IMR-90 (cell line): Measurements from ENCODE around the gene NDST3. TPM values are rescaled to one million over a fixed set of nuclear protein-coding genes. Genes with fewer than 3 reads are reported as not detected.

Experiments
- ATAC-seq: fragments of 200-7000 bp; cut with Tn5 transposase; 2 replicates; pipeline ENCODE4 v1.9.1; 2020; ENCODE audit warnings: low read depth, mild to moderate bottlenecking, moderate library complexity
- BruUV-seq: library from RNA; stranded (reverse); fragments of 400-500 nt; replicated peaks from 2 replicates; lab custom pipeline; 2021; lab: Mats Ljungman, UMichigan
- CTCF ChIA-PET: fragments of 300-600 bp; formaldehyde crosslinking; extraction: SDS; loops from one replicate; lab custom pipeline; 2021; ENCODE audit warnings: antibody characterized with exemption; lab: Yijun Ruan, JAX
- POLR2A ChIA-PET: fragments of 300-600 bp; sonication (Branson Sonifier 250); formaldehyde crosslinking; loops from one replicate; lab custom pipeline; 2022; ENCODE audit warnings: antibody characterized with exemption; ENCODE audit not compliant: unreplicated experiment; lab: Charles Lee
- DNase-seq: peaks from one replicate; pipeline ENCODE4 v3.0.0; 2013
- H2AFZ ChIP-seq: replicated peaks from 2 replicates; pipeline ENCODE3; 2013; ENCODE audit warnings: low read length, mild to moderate bottlenecking; ENCODE audit not compliant: poor library complexity
- H2AK5ac ChIP-seq: 2 replicates; pipeline ENCODE4 v1.6.1; 2013; ENCODE audit warnings: low read depth, low read length, inconsistent platforms
- H2AK9ac ChIP-seq: replicated peaks from 2 replicates; pipeline ENCODE3; 2013; ENCODE audit warnings: mild to moderate bottlenecking, low read depth, low read length, moderate library complexity; ENCODE audit not compliant: poor library complexity
- H2BK120ac ChIP-seq: 2 replicates; pipeline ENCODE4 v1.6.1; 2013; ENCODE audit warnings: low read depth, low read length, inconsistent platforms
- H2BK15ac ChIP-seq: 3 replicates; pipeline ENCODE4 v1.6.1; 2013; ENCODE audit warnings: low read depth, low read length, inconsistent platforms
- H2BK20ac ChIP-seq: 2 replicates; pipeline ENCODE4 v1.6.1; 2013; ENCODE audit warnings: low read depth, mild to moderate bottlenecking, inconsistent platforms, low read length, moderate library complexity
- H2BK5ac ChIP-seq: 2 replicates; pipeline ENCODE4 v1.6.1; 2013; ENCODE audit warnings: mild to moderate bottlenecking, low read depth, low read length, inconsistent platforms; ENCODE audit not compliant: poor library complexity, severe bottlenecking
- H3K14ac ChIP-seq: replicated peaks from 2 replicates; pipeline ENCODE4 v1.6.1; 2013; ENCODE audit warnings: low read depth, low read length, inconsistent platforms
- H3K18ac ChIP-seq: 2 replicates; pipeline ENCODE4 v1.6.1; 2013; ENCODE audit warnings: low read depth, low read length, control low read depth
- H3K23ac ChIP-seq: 2 replicates; pipeline ENCODE4 v1.6.1; 2013; ENCODE audit warnings: low read depth, low read length, inconsistent platforms
- H3K27ac ChIP-seq: 2 replicates; pipeline ENCODE4 v1.5.1; 2013; ENCODE audit warnings: mild to moderate bottlenecking, control low read depth, low read length; ENCODE audit not compliant: insufficient read depth
- H3K27me3 ChIP-seq: 2 replicates; pipeline ENCODE4 v1.6.1; 2013; ENCODE audit warnings: low read length; ENCODE audit not compliant: control insufficient read depth, insufficient read depth
- H3K36me3 ChIP-seq: 2 replicates; pipeline ENCODE4 v1.6.1; 2013; ENCODE audit warnings: low read length, mixed read lengths; ENCODE audit not compliant: control insufficient read depth, insufficient read depth
- H3K4ac ChIP-seq: 2 replicates; pipeline ENCODE4 v1.6.1; 2013; ENCODE audit warnings: low read depth, low read length, inconsistent platforms
- H3K4me1 ChIP-seq: 2 replicates; pipeline ENCODE4 v1.6.1; 2013; ENCODE audit warnings: low read length, mixed read lengths; ENCODE audit not compliant: control insufficient read depth, insufficient read depth
- H3K4me2 ChIP-seq: 2 replicates; pipeline ENCODE4 v1.6.1; 2013; ENCODE audit warnings: low read depth, mild to moderate bottlenecking, control low read depth, low read length, moderate library complexity
- H3K4me3 ChIP-seq: 2 replicates; pipeline ENCODE4 v1.5.1; 2013; ENCODE audit warnings: low read depth, mild to moderate bottlenecking, control low read depth, low read length, moderate library complexity; ENCODE audit not compliant: insufficient read depth
- H3K56ac ChIP-seq: 2 replicates; pipeline ENCODE4 v1.6.1; 2013; ENCODE audit warnings: low read length, inconsistent platforms; ENCODE audit not compliant: insufficient read depth; ENCODE audit errors: extremely low read depth
- H3K79me1 ChIP-seq, 2 experiments: 2 replicates each; pipeline ENCODE4 v1.6.1; 2013; ENCODE audit warnings: low read length in 2 of 2, inconsistent platforms in 1 of 2, low read depth in 1 of 2
- H3K9ac ChIP-seq: 2 replicates; pipeline ENCODE4 v1.6.1; 2013; ENCODE audit warnings: low read depth, low read length, control low read depth
- H3K9me1 ChIP-seq: 2 replicates; pipeline ENCODE4 v1.6.1; 2013; ENCODE audit warnings: low read length, inconsistent platforms; ENCODE audit not compliant: insufficient read depth
- H3K9me3 ChIP-seq: 2 replicates; pipeline ENCODE4 v1.6.1; 2013; ENCODE audit warnings: low read length; ENCODE audit not compliant: control insufficient read depth, insufficient read depth
- H4K20me1 ChIP-seq: 2 replicates; pipeline ENCODE4 v1.6.1; 2013; ENCODE audit warnings: low read length, inconsistent platforms; ENCODE audit not compliant: insufficient read depth
- H4K5ac ChIP-seq: 2 replicates; pipeline ENCODE4 v1.6.1; 2013; ENCODE audit warnings: mild to moderate bottlenecking, low read depth, low read length, control low read depth
- H4K8ac ChIP-seq, 2 experiments: 2 replicates each; pipeline ENCODE4 v1.6.1; 2013; ENCODE audit warnings: low read depth in 2 of 2, low read length in 2 of 2, control low read depth in 1 of 2, inconsistent platforms in 1 of 2
- H4K91ac ChIP-seq: 2 replicates; pipeline ENCODE4 v1.6.1; 2013; ENCODE audit warnings: low read depth, low read length, inconsistent platforms; ENCODE audit not compliant: insufficient read depth
- BHLHE40 ChIP-seq: fragments of 150-350 bp; IDR thresholded peaks from 2 replicates; pipeline ENCODE4 v1.6.1; 2016; ENCODE audit warnings: mild to moderate bottlenecking, low read depth, low read length
- CEBPB ChIP-seq: IDR thresholded peaks from 2 replicates; pipeline ENCODE4 v1.6.1; 2012; ENCODE audit warnings: low read depth, low read length, improper control_type of control experiment
- CHD1 ChIP-seq: IDR thresholded peaks from 2 replicates; pipeline ENCODE4 v1.6.1; 2012; ENCODE audit warnings: low read depth, low read length, improper control_type of control experiment
- ELK1 ChIP-seq: fragments of 150-350 bp; IDR thresholded peaks from 2 replicates; pipeline ENCODE4 v1.6.1; 2016; ENCODE audit warnings: low read depth, mild to moderate bottlenecking, low read length, moderate library complexity, borderline replicate concordance
- FOS ChIP-seq: fragments of 150-350 bp; IDR thresholded peaks from 2 replicates; pipeline ENCODE4 v1.6.1; 2016; ENCODE audit warnings: low read depth, low read length
- MAZ ChIP-seq: IDR thresholded peaks from 2 replicates; pipeline ENCODE4 v1.6.1; 2012; ENCODE audit warnings: low read depth, mild to moderate bottlenecking, low read length, improper control_type of control experiment, moderate library complexity, borderline replicate concordance
- POLR2A ChIP-seq: IDR thresholded peaks from 2 replicates; pipeline ENCODE4 v1.6.1; 2012; ENCODE audit warnings: mild to moderate bottlenecking, low read depth, low read length
- RAD21 ChIP-seq: IDR thresholded peaks from 2 replicates; pipeline ENCODE4 v1.6.1; 2012; ENCODE audit warnings: low read length, improper control_type of control experiment
- RCOR1 ChIP-seq: IDR thresholded peaks from 2 replicates; pipeline ENCODE4 v1.6.1; 2012; ENCODE audit warnings: mild to moderate bottlenecking, low read length, improper control_type of control experiment; ENCODE audit not compliant: insufficient replicate concordance
- RFX5 ChIP-seq: IDR thresholded peaks from 2 replicates; pipeline ENCODE4 v1.8.0; 2012; ENCODE audit warnings: low read depth, mild to moderate bottlenecking, low read length, moderate library complexity
- WGBS, 2 experiments: methylation state at CpG; one replicate each; pipeline versions ENCODE4 v1.1.5 to v1.1.7; 2013; ENCODE audit warnings: missing lambda C conversion rate in 2 of 2; ENCODE audit not compliant: insufficient read length in 1 of 2; ENCODE audit errors: extremely low coverage in 2 of 2; 5-methylcytosine and 5-hydroxymethylcytosine counted together
- dilution Hi-C: fragments of 300-500 bp; cut with HindIII; formaldehyde crosslinking; loops from one replicate; pipeline ENCODE4 v1.14.3; 2018; ENCODE audit warnings: low sequenced_read_pairs; ENCODE audit not compliant: unreplicated experiment
- in situ Hi-C: fragments of 300-500 bp; cut with MboI; formaldehyde crosslinking; loops from 3 replicates; pipeline ENCODE4 v1.14.3; 2019; ENCODE audit warnings: low sequenced_read_pairs, inconsistent platforms, mixed read lengths
- intact Hi-C: fragments of 100-400 bp; cut with micrococcal nuclease; formaldehyde crosslinking; loops from 2 replicates; pipeline ENCODE4 v1.10.0; 2022
- polyA plus RNA-seq, 3 experiments: library from polyadenylated mRNA; depleted of rRNA; stranded (reverse); fragments of >200 nt; gene quantifications; 2 replicates each; pipeline ENCODE4 v1.2.3, GENCODE V29; 2012; ENCODE audit warnings: low replicate concordance in 1 of 3
- total RNA-seq: library from RNA; depleted of rRNA; stranded (reverse); fragments of >200 nt; gene quantifications from 2 replicates; pipeline ENCODE4 v1.2.3, GENCODE V29; 2012

Gene NDST3
- total and polyA plus RNA-seq, 2 of the 4 experiments (the other 2 are of a cell fraction), result 0.10 to 0.18 TPM

- H3K9ac ChIP-seq, result no peak overlapping the region
- dilution Hi-C loops, result no loop called here
- no peak overlapping the region for H2BK15ac ChIP-seq
- H3K4ac ChIP-seq, result no peak overlapping the region
- no peaks in the 10 kb centered on the region; the same call in 1 of the 2 replicates for H3K27me3 ChIP-seq
- no peak overlapping the region for H2BK5ac ChIP-seq
- no peak overlapping the region for H3K23ac ChIP-seq
- H3K79me1 ChIP-seq, result no peaks in the 10 kb centered on the region
- H3K4me2 ChIP-seq, result no peak overlapping the region
- TF ChIP-seq RAD21, result no peak
- no peak for TF ChIP-seq FOS
- TF ChIP-seq CHD1, result no peak
- TF ChIP-seq BHLHE40, result no peak
- TF ChIP-seq CEBPB, result no peak
- no peak for TF ChIP-seq ELK1
- TF ChIP-seq RCOR1, result no peak
- no peak for TF ChIP-seq POLR2A
- TF ChIP-seq MAZ, result no peak
- TF ChIP-seq RFX5, result no peak
- no peak overlapping the region for H3K56ac ChIP-seq
- ATAC-seq, result no peak
- H2AK5ac ChIP-seq, result no peak overlapping the region
- ChIA-PET POLR2A (no interaction called here), CTCF (no interaction called here)
- no peak for DNase-seq
- no peaks in the 10 kb centered on the region for H3K9me1 ChIP-seq
- H3K4me1 ChIP-seq, result no peaks in the 10 kb centered on the region
- no peaks in the 10 kb centered on the region for H3K9me3 ChIP-seq
- H4K20me1 ChIP-seq, result no peaks in the 10 kb centered on the region
- no peaks in the 10 kb centered on the region for H3K36me3 ChIP-seq
- in situ Hi-C loops, result loop anchor here (25.0 kb wide), 1 partner anchor 673 kb away; no protein-coding TSS in a partner anchor
- no peak overlapping the region for H3K4me3 ChIP-seq
- H4K91ac ChIP-seq, result no peak overlapping the region
- no peak overlapping the region for H2AK9ac ChIP-seq
- H4K5ac ChIP-seq, result no peak overlapping the region
- H3K18ac ChIP-seq, result no peak overlapping the region
- H2BK20ac ChIP-seq, result no peak overlapping the region
- no peak overlapping the region for H3K27ac ChIP-seq
- no peak overlapping the region for H3K14ac ChIP-seq
- WGBS, 2 experiments, result 100% methylated on average over 1 of the region's 1 CpG; no CpG with 5 or more reads in 1 of the 2 experiments
- H2BK120ac ChIP-seq, result no peak overlapping the region
- intact Hi-C loops, result no loop called here
- no peak overlapping the region for H4K8ac ChIP-seq
- BruUV-seq, result no TSS peak
- no peak overlapping the region for H2AFZ ChIP-seq
Measured at GRCh38 chr4:118235566-118236120, 201.4 kb downstream of the NDST3 start.
